Upper lobe of left lung (tissue), 4 donors: ENCODE data around the gene MAP2K7.

Experiments used
- POLR2A ChIP-seq, 4 donors: fragments of 450-650 bp; IDR thresholded peaks; one replicate each; pipeline ENCODE4 v1.5.1; 2016 to 2017; ENCODE audit warnings: antibody characterized with exemption in 4 of 4, mild to moderate bottlenecking in 2 of 4
- TF ChIP-seq, protein P1 (sequence below), 6 experiments: fragments of 450-650 bp in 4 of 6; fragments of 200-600 bp in 2 of 6; sonication (generic) in 2 of 6; IDR thresholded peaks; one replicate each; pipeline ENCODE4 v1.5.1; 2016 to 2019; ENCODE audit warnings: antibody characterized with exemption in 6 of 6

DNA sequence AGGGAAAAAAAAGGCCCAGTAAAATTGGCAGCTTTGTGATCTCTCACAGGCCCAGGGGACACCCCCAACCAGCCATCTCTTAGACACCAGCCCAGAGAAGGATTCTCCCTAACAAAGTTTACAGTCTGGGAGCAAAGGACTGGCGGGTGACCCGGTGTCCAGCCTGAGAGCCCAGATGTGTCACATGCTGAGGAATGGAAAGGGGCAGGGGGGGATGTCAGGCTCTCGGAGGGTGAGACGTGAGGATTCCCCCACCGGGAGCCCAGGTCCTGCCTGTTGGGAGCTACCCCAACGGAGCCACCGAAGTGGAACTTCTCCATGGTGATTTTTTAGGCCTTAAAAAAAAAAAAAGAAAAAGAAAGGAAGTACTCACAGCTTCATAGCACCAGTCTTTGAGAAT lies 27.1 kb downstream of the MAP2K7 start:
- no peak for TF ChIP-seq POLR2A (IDR thresholded peaks at IDR 0.05)
- TF ChIP-seq, protein P1, sequence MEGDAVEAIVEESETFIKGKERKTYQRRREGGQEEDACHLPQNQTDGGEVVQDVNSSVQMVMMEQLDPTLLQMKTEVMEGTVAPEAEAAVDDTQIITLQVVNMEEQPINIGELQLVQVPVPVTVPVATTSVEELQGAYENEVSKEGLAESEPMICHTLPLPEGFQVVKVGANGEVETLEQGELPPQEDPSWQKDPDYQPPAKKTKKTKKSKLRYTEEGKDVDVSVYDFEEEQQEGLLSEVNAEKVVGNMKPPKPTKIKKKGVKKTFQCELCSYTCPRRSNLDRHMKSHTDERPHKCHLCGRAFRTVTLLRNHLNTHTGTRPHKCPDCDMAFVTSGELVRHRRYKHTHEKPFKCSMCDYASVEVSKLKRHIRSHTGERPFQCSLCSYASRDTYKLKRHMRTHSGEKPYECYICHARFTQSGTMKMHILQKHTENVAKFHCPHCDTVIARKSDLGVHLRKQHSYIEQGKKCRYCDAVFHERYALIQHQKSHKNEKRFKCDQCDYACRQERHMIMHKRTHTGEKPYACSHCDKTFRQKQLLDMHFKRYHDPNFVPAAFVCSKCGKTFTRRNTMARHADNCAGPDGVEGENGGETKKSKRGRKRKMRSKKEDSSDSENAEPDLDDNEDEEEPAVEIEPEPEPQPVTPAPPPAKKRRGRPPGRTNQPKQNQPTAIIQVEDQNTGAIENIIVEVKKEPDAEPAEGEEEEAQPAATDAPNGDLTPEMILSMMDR (IDR thresholded peaks at IDR 0.05): no peak
